Stimulated activated CD4-positive, alpha-beta T cell treated with anti-CD3 and anti-CD28 coated beads, TNF-alpha, amount 100 ng/mL, for 1 hour (primary cell): ENCODE measurements around the gene FCN2.

Source experiments
- DNase-seq, 3 donors: peaks; one replicate each; pipeline ENCODE4 v3.0.0-alpha.2; 2020; ENCODE audit warnings: low read depth in 3 of 3, low spot score in 1 of 3

Gene FCN2

DNA sequence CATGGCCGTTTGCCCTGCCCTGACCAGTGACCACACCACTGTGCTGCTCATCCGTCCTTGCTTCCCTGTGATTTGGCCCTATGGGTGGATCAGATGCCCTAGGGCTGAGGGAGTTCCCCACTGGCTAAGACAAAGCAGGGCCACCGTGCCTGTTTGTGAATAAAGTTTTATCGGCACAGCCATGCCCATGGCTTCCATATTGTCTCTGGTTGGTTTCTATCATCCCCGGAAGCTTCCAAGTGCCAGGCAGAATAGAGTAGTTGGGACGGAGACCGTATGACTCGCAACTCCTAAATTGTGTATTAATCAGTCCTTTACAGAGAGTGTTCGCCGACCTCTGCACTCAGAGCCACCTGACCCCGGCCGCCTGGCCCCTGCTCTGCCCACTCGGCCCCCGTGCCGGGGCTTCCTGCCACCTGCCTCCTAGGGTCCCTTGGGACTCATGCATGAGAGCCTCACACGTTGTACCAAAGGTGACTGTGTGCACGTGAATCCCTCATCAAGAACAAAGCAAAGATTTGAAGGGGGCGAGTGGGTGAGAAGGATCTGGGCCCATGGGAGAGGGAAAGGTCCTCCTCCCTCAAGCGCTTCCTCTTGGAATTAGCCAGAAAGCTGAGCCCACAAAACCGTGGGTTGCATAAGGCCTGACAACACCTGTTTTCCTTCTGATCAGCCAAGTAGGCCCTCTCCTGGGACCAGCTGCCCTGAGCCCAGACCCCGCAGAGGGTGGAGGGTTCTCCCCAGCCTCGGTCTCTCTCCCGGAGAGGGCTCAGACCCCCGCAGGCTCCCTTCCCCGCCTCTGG lies 11.7 kb upstream of the FCN2 start:
- no peak for DNase-seq

DNA sequence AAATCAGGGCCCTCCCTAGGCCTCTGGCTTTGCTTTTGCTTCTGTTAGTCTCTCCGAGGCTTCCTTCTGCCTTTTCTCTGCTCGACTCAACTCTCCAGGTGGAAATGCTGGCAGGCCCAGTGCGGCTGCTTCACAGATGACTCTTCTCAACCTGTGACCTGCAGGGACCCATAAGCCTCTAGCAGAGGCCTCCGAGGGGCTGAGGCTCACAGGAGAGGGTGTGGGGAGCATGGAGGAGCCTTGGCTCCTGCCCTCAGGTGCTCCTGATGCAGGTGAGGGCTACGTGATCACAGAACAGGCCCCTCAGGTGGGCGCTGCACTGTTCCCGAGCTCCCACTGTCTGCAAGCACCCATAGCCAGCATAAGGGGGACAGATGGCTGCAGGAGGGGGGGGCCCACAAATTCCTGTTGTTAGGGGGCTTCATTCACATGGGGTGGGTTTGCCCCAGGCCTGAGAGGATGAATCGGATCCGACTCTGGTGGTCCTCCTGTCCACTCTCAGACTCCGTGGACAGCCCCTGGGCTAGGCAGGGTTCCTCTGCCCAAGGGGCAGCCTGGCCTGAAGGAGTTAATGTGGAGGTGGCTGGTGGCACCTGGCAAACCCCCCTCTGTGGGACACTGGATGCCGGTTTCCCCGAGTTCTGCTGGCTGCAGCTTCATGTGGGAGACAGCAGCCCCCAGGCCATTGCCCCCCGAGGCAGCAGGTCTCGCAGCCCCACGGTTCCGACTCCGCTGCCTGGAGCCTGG lies 10.9 kb upstream of the FCN2 start:
- no peak for DNase-seq

DNA sequence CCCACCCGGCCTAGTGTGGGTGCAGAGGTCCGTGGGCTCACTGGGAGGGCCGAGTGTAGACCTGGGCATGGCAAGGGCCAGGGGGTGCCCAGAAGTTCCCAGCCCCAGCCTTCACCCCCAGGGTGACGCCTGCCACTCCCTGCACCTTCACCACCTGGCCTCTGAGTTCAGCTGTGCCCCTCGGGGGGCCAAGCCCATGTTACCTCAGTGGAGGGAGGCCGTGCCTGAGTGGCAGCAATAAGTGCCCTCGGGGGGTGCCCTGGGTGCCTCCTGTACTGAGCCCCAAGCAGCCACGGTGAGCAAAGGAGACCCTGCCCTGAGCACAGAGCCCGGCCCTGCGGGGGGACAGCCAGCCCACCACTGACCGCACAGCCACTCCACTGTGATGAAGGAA lies 10.3 kb upstream of the FCN2 start:
- DNase-seq, result no peak

DNA sequence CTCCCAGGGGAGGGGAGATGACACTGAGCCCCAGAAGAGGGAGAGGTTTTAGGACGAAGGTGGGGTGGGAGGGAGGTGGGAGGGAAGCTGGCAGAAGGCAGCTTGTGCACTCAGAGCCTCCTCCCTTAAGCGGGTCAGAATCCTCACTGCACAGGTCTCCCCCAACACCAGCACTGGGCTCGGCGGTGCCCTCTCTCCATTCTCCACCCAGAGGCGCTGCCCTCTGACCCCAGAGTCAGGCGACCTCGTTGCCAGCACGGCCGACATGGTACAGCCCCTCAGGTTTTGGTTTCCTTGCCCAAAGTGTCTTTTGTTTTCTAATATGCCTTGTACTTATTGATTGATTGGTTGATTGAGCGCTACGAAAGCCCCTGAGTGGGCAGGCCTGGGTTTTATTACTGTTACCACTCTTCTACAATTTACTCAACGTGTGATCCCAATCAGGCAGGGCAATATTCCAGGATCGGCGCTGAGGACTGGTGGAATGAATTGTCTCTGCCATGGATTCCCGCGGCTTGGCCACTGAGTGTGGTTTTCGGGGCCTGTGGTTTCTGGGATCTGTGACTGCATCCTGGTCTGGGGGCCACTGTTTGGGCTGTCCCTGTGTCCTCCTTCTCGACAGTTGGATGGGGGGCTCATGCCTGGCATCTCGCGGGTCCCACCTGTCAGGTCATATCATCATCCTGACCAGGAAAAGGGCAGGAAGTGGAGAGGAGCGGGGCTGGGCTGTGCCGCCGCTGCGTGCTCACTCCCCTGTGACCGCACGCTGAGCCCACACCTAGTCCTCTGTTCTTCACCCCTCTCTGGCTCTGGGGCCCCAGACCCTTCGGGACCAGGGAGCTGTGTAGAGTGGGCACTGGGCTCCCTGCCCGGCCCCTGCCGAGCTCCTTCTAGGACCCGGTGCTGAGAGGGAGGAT lies 9.6 kb upstream of the FCN2 start:
- no peak for DNase-seq

DNA sequence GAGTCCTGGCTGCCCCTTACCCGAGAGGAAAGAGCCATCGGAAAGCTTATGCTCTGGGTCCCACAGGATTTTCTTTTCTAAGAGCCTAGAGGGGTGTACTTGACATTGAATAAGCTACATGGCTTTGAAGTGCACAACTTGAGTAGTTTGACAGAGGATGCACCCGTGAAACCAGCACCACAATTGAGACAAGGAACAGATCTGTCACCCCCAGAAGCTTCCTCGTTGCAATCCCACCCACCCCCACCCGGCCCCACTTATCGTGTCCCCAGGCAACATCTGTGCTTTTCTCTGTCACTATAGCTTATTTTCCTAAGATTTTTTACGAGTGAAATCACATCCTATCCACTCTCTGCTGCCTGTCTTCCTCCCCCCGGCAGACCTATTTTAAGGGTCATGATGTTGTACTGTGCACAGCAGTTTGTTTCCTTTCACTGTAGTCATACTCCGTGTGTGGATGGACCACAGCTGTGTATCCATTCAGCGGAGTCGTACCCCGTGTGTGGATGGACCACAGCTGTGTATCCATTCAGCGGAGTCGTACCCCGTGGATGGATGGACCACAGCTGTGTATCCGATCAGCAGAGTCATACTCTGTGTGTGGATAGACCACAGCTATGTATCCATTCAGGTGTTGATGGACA lies 8.8 kb upstream of the FCN2 start:
- no peak for DNase-seq

DNA sequence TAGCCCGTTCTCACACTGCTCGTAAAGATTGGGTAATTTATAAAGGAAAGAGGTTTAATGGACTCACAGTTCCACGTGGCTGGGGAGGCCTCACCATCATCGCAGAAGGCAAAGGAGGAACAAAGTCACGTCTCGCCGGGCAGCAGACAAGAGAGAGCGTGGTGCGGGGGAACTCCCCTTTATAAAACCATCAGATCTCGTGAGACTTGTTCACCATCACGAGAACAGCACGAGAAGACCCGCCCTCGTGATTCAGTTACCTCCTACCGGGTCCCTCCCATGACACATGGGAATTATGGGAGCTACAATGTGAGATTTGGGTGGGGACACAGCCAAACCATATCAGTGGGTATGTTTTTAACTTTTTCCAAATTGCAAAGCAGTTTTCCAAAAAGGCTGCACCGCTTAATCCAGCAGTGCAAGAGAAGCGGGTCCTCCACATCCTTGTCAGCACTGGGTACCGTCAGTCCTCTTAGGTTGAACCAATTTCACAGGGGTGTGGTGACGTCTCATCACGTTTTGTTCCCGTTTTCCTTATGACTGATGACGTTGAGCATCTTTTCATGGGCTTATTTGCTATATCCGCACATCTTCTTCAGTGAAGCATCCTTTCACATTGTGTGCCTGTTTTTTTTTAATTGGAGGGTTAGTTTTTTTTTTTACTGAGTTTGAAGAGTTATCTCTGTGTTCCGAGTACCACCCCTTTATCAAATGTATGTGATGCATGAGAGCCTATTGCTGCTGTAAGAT lies 8.0 kb upstream of the FCN2 start:
- DNase-seq, result no peak

DNA sequence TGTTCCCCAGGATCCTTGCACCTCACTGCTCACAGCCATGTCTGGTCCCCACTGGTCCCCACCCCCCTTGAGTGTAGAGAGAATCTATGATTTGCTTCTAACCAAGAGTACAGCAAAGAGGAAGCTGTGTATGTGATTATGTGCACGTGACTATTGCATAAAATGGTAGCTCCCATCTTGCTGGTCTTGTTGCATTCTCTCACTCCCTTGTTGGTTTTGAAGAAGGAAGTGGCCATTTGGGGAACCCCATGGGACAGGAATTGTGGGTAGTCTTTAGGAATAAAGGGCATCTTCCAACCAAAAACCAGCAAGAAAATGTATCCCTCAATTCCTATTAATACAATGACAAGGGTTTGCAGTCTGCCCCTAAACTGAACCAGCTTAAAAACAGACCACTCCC lies 5.2 kb upstream of the FCN2 start:
- DNase-seq, result no peak

DNA sequence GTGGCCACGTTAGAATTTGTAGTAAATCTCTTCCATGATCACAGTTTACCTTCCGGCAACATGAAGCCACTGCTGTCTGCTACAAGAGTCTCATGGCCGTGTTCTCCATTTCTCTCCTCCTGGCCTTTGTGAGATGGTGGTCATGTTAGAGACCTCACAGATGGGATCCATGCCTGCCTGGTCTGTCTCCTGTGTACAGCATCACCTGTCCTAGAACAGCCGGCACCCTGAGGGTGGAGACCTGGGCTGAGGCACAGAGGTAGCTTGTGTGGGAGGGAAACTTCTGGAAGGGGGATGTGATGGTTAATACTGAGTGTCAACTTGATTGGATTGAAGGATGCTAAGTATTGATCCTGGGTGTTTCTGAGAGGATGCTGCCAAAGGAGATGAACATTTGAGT lies 3.1 kb upstream of the FCN2 start:
- DNase-seq, result no peak

DNA sequence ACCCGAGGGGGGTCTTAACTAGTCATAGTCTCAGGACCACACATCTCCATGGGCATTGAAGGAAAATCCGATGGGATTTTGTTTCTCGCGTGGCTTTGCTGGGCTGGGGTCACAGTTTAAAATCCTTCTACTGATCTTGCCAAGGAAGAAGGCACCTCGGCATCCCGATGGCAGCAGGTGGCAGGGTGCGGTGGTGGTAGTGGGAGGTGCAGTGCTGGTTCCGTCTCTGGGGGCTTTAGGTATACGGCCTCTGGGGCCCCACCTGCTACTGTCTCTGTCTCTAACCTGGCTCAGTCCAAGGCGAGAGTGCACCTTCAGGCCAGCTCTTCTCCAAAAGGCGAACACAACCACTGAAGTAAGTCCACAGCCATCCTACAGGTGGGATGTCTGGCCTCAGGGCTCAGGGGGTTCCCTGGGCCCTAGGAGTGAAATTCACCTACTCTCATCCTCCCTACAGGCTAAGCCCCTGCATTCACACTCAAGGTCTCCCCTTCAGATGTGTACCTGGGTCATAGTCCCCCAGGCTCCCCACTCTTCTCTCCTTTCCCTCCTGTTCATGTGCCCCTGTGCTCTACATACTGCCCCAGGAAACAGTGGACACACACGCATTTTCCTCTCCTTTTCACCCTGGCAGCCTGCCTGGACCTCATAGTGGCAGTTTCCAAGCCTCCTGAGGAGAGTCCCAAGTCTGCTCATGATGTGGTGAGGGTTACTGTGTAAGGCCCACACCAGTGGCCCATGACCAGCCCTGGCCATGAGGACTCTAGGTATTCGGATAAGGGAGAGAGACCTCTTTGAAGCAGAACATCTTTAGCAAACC lies 736 bp upstream of the FCN2 start:
- DNase-seq, result no peak

DNA sequence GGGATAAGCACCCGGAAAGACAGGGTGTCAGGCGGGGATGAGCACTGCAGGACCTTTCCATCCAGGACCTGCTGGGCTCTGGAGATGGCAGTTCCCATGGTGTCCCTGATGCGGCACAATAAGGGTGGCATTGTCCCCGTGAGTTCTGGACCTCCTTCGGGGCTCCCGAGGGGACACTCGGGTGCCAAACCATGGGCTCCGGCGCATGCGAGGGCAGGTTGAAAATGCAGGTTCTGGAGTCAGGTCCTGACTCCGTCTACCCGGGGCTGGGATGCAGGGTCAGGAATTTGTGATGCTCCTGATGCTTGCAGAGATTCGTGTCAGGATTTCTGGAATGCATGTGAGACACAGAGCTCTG lies 682 bp downstream of the FCN2 start:
- no peak for DNase-seq

DNA sequence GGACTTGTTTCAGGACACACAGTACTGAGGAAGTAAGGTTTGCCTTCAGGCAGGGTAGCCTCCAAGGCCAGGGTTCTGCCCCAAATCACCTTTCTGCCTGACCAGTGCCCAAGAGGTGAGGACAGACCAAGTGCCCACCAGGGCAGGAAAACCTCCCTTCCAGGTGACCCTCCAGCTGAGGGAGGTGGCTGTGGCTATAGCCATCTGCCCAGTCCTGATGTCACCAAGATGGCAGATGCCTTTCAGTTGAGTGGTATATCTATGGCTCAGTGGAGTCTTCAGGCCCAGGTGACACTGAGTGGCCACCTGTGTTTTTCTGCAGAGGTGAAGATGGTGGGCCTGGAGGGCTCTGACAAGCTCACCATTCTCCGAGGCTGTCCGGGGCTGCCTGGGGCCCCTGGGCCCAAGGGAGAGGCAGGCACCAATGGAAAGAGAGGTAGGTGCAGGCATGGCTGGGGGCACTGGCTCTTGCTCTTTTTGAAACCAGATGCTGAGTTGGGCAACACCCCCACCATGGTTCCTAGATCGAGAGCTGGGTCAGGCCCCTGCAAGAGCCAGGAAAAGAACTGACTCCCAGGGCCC lies 1.7 kb downstream of the FCN2 start:
- DNase-seq, result no peak

DNA sequence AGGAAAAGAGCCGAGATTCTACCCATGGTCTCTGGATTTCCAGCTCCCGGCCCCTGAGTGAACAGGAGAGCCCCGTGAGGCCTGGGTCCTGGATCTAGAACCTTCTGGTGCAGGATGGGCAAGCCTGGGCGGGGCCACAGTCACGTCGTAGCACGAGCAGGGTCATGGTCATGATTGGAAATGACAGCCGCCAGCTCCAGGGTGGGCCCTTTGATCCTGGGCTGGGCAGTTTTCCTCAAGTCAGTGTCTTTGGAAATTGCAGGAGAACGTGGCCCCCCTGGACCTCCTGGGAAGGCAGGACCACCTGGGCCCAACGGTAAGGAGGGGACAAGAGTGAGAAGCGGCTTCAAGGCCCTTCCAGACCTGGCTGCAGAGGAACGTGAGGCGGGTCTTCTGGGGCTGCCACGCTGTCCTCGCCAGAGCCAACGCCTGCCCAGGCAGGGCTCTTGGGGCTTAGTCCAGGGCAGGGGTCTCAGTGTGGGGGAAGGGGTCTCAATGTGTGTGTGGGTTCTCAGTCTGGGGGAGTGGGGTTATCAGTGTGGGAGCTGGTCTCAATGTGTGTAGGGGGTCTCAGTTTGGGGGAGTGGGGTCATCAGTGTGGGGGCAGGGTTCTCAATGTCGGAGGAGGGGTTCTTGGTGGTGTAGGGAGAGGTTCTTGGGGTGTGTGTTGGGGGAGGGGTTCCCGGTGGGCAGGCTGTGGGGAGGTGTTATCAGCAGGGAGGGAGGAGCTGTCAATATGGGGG lies 2.6 kb downstream of the FCN2 start:
- DNase-seq, result no peak

DNA sequence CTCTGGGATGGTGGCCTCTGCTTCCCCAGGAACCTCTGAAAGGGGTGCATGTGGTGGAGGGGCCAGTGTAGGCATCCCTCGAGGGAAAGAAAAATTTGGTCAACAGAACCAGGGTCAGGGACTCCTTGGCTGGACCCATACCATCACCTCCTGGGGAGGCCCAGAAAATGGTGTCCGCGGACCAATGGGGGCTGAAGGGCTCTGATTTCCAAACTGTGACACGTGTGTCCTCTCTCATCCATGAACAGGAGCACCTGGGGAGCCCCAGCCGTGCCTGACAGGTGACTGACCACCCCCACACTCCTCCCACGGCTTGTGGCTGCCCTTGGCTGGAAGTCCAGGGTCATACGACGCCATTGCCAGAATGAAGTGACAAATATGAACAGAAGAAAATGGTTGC lies 3.9 kb downstream of the FCN2 start:
- DNase-seq, result no peak

DNA sequence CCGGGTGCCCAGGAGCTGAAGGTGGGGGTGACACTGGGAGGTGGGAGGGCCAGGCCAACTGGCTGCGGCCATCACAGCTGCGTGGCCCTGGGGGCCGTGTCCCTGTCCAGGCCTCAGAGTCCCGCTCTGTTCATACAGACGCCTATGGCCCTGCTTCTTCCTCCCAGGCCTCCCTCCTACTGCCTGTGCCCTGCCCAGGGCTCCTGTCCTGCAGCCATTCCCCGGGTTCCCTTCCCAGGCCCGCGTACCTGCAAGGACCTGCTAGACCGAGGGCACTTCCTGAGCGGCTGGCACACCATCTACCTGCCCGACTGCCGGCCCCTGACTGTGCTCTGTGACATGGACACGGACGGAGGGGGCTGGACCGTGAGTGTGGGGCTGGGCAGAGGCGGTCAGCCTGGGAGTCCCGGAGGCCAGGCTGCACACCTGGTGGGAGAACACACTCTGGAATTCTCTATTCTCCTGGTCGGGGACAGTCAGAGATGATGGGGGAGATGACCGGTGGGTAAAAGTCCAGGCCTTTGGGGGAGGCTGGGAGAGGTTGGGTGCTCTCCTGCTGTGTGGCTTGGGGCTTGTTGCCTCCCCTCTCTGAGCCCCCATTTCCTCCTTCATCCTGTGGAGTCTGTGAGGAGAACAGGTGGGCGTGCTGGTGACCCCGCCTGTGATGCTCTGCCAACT lies 4.5 kb downstream of the FCN2 start:
- DNase-seq, result no peak

DNA sequence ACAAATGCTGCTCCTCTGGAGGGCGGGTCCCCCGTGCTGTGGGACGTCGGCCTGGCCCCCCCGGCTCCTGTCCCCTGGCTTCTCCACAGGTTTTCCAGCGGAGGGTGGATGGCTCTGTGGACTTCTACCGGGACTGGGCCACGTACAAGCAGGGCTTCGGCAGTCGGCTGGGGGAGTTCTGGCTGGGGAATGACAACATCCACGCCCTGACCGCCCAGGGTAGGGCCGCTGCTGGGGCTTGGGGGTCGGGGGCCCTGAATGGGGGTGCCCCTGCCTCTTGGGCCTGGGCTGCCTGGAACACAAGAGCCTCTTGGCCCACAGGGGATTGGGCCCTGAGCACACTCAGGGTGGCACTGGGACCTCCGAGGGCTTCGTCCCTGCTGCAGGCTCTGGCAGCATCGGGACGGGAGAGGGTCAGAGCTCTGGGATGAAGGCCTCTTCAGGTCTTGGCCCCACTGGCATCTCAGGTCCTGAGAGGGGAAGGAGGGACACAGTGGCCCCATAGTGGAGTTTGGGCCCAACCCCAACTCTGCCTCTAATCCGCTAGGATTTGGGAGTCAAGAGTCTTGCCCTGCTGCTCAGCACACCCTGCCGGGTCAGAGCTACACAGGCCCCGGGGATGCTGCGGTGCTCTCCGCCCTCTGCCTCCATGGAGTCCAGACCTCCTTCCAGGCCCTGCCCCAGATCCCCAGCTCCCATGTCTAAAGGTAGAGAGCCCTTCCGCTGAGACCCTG lies 5.2 kb downstream of the FCN2 start:
- DNase-seq, result no peak

DNA sequence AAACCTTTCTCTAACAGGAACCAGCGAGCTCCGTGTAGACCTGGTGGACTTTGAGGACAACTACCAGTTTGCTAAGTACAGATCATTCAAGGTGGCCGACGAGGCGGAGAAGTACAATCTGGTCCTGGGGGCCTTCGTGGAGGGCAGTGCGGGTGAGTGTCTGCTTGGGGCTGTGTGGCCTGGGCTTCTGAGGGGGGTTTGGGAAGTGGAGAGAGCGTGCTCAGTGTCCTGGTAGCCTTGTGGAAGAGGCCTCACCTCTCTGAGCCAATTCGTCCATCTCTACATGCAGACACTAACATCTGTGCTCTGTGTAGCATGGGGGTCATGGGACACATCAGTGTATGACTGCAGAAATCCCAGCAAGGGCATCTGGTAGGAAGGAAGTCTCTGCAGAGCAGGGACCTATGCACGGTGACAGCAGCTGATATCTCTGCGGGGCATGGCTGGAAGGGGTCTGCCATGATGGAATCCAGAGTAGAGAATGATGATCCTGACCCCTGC lies 5.9 kb downstream of the FCN2 start:
- no peak for DNase-seq

DNA sequence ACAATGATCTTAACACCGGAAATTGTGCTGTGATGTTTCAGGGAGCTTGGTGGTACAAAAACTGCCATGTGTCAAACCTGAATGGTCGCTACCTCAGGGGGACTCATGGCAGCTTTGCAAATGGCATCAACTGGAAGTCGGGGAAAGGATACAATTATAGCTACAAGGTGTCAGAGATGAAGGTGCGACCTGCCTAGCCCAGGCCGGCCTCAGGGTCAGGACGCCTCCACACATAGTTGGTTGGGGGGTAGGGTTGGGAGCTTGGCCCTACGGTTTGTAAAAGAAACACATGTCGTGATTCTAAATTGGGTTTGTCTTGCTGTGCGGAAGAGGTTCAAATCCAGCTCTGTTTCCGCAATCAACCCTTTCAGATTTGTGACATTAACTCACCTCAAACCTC lies 6.6 kb downstream of the FCN2 start:
- no peak for DNase-seq
